Neural progenitor cell (in vitro differentiated cells): ENCODE data around the gene EIF1.

ENCODE experiments used
- CTCF ChIP-seq: fragments of 200-600 bp; sonication (generic); IDR thresholded peaks from 2 replicates; pipeline ENCODE4 v1.5.1; 2017; ENCODE audit warnings: antibody characterized with exemption, mild to moderate bottlenecking
- EZH2 ChIP-seq: fragments of 200-600 bp; sonication (generic); IDR thresholded peaks from 2 replicates; pipeline ENCODE4 v1.6.1; 2017; ENCODE audit warnings: antibody characterized with exemption, mild to moderate bottlenecking, moderate library complexity

GRCh38 chr17:41666237-41666641 is 22.4 kb upstream of the EIF1 start:
- no peak for TF ChIP-seq EZH2
- TF ChIP-seq CTCF = no peak
